Upper lobe of right lung (tissue), 1 donor: ENCODE data around the gene RALGPS2. TPM values are rescaled to one million over a fixed set of nuclear protein-coding genes. Genes with fewer than 3 reads are reported as not detected.

Experiments used
- ATAC-seq: fragments of 200-7000 bp; cut with Tn5 transposase; one replicate; pipeline ENCODE4 v1.9.1; 2020; ENCODE audit warnings: mild to moderate bottlenecking, moderate library complexity
- DNase-seq: peaks from one replicate; pipeline ENCODE4 v3.0.0-alpha.2; 2020
- H3K27ac ChIP-seq: fragments of 200-600 bp; one replicate; pipeline ENCODE4 v1.8.0; 2022
- H3K27me3 ChIP-seq: fragments of 200-600 bp; one replicate; pipeline ENCODE4 v1.8.0; 2022; ENCODE audit warnings: mild to moderate bottlenecking
- H3K36me3 ChIP-seq: fragments of 200-600 bp; one replicate; pipeline ENCODE4 v1.8.0; 2022
- H3K4me1 ChIP-seq: fragments of 200-600 bp; one replicate; pipeline ENCODE4 v1.8.0; 2022
- H3K4me3 ChIP-seq: fragments of 200-600 bp; one replicate; pipeline ENCODE4 v1.8.0; 2022; ENCODE audit warnings: mild to moderate bottlenecking
- H3K9me3 ChIP-seq: fragments of 200-600 bp; one replicate; pipeline ENCODE4 v1.8.0; 2022
- intact Hi-C: fragments of 100-400 bp; cut with DNase I; formaldehyde crosslinking; loops from one replicate; pipeline ENCODE4 v1.11.0; 2022
- long read RNA-seq: library from polyadenylated mRNA; unstranded; transcript quantifications from one replicate; pipeline ENCODE4 v2.0.0, GENCODE V29; 2021
- total RNA-seq: library from RNA; stranded (reverse); fragmentation: NEBNext Ultra II Directional; extraction: Animal tissue kit (Norgen Biotek cat#: 25700); gene quantifications from one replicate; pipeline ENCODE4 v1.2.1, GENCODE V29; 2021
- TF ChIP-seq, protein P1 (sequence below): fragments of 200-600 bp; IDR thresholded peaks from one replicate; pipeline ENCODE4 v1.8.0; 2022; ENCODE audit warnings: antibody characterized with exemption
- donor health status: DM: no; HTN: yes; CAD: no; lungs with severe emphysema.

Gene RALGPS2, protein sequence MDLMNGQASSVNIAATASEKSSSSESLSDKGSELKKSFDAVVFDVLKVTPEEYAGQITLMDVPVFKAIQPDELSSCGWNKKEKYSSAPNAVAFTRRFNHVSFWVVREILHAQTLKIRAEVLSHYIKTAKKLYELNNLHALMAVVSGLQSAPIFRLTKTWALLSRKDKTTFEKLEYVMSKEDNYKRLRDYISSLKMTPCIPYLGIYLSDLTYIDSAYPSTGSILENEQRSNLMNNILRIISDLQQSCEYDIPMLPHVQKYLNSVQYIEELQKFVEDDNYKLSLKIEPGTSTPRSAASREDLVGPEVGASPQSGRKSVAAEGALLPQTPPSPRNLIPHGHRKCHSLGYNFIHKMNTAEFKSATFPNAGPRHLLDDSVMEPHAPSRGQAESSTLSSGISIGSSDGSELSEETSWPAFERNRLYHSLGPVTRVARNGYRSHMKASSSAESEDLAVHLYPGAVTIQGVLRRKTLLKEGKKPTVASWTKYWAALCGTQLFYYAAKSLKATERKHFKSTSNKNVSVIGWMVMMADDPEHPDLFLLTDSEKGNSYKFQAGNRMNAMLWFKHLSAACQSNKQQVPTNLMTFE
- 5.3 TPM for total RNA-seq
- long read RNA-seq, full-length matches to known transcripts: 2 of 5 reads
- long read RNA-seq, partial matches to known transcripts: 0 of 5 reads
- long read RNA-seq, other reads (novel, unspliced or antisense): 3 of 5 reads

DNA sequence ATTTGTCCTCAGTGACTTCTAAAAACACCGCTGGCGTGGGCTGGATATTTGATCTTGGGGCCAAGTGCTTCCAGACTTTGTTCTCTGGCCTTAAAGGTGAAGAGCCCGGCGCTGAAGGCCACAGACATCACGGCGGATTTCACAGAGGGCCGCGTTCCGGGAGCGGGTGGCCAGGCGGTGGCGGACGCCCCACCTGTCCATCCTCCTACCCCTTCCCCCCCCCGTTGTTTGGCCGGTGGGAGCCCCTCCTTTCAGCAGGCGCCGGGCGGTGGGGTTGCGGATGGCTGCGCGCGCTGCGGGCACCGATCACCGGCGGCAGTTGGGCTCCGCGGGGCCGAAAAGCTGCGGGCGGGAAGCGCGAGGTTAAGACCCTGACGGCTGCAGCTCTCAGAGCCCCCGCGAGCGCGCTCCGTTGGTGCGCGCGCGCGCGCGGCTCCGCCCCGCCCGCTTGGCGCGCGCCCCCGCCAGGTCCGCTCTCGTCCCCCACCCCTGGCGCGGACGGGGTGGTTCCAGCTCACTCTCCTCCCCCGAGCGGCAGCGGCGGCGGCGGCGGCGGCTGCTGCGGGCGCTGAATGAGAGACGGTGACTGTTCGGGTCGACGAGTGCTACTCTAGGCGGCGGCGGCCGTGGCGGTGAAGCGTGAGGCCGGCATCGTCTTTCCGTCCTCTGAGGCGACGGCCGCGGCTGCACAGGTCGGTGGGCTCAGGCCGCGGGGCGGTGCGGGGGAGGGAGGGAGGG, at the start of gene RALGPS2:
RALGPS2 (plus strand) TSS at position 517 of the 738 bp plus-strand sequence. CDS start 51,521 bp downstream, outside the sequence.
- ATAC-seq (peak; percentile 94), DNase-seq (peak; percentile 82)
- intact Hi-C loops: no loop called here
- H3K9me3 ChIP-seq: no peaks in the 10 kb centered on the region
- no peaks in the 10 kb centered on the region for H3K27me3 ChIP-seq
- H3K4me3 ChIP-seq: peak within 1 kb of the TSS; percentile 79
- H3K4me1 ChIP-seq: no peaks in the 10 kb centered on the region
- H3K27ac ChIP-seq: peak within 1 kb of the TSS; percentile 67
- TF ChIP-seq, protein P1, sequence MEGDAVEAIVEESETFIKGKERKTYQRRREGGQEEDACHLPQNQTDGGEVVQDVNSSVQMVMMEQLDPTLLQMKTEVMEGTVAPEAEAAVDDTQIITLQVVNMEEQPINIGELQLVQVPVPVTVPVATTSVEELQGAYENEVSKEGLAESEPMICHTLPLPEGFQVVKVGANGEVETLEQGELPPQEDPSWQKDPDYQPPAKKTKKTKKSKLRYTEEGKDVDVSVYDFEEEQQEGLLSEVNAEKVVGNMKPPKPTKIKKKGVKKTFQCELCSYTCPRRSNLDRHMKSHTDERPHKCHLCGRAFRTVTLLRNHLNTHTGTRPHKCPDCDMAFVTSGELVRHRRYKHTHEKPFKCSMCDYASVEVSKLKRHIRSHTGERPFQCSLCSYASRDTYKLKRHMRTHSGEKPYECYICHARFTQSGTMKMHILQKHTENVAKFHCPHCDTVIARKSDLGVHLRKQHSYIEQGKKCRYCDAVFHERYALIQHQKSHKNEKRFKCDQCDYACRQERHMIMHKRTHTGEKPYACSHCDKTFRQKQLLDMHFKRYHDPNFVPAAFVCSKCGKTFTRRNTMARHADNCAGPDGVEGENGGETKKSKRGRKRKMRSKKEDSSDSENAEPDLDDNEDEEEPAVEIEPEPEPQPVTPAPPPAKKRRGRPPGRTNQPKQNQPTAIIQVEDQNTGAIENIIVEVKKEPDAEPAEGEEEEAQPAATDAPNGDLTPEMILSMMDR: no peak
- no peaks in the 10 kb centered on the region for H3K36me3 ChIP-seq

DNA sequence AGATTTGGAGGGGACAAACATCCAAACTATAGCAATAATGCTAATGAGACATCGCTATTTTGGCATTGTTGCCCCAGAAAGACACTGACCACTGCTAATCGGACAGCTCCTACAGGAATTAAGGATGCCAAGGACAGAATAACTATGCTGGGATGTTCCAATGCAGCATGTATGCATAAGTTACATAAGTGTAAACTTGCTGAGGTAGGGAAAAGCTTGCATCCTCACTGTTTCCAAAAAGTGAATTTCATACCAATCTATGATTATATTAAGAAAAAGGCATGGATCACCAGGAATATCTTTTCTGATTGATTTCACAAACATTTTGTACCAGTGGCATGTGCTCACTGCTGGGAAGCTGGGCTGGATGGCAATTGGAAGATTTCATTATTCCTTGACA, 45.8 kb upstream of the RALGPS2 start:
- no peaks in the 10 kb centered on the region for H3K4me1 ChIP-seq
- DNase-seq (no peak), ATAC-seq (no peak)
- H3K4me3 ChIP-seq: no peak overlapping the region
- intact Hi-C loops: no loop called here
- no peak overlapping the region for H3K27ac ChIP-seq
- H3K9me3 ChIP-seq: no peaks in the 10 kb centered on the region
- H3K36me3 ChIP-seq: no peaks in the 10 kb centered on the region
- no peaks in the 10 kb centered on the region for H3K27me3 ChIP-seq
- TF ChIP-seq, protein P1: no peak

DNA sequence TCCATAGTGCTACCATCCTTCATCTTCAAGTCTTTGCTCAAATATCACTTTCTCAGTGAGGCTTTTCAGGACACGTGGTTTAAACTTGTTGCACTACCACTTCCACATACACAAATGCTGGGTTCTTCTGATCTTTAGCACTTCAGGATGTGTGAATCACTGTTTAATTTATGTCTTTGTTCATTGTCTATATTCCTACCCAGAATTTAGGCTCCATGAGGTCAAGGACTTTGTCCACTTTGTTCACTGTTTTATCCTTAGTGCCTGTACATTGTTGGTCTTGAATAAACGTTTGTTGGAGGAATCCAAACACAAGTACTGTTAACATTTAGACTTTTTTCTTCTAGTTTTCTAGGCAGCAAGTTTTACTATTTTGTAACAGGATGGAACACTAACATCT, 42.6 kb upstream of the RALGPS2 start:
- TF ChIP-seq, protein P1: no peak
- ATAC-seq: no peak
- intact Hi-C loops: no loop called here
- H3K4me1 ChIP-seq: no peaks in the 10 kb centered on the region
- no peak overlapping the region for H3K4me3 ChIP-seq
- H3K9me3 ChIP-seq: no peaks in the 10 kb centered on the region
- H3K27me3 ChIP-seq: no peaks in the 10 kb centered on the region
- H3K27ac ChIP-seq: no peak overlapping the region
- no peak for DNase-seq
- no peaks in the 10 kb centered on the region for H3K36me3 ChIP-seq

DNA sequence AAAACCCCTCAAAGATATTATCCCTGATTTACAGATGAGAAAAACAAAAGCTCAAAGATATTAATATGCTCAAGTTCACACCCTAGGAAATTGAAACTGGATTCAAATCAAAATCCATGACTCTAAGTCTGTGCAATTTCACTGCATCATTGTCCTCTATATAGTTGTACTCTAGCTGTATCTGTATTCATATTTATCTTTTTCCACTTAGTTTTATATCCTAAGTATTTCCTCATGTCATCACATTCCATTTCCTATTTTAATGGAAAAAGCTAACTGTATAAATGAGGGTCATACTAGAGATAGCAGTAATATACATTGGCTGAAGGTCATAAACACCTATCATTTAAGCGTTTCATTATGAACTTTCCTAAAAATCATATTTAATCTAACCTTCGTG, 42.2 kb upstream of the RALGPS2 start:
- ATAC-seq: no peak
- Histone ChIP-seq H3K36me3 (no peaks in the 10 kb centered on the region), H3K9me3 (no peaks in the 10 kb centered on the region), H3K27ac (no peak overlapping the region), H3K4me3 (no peak overlapping the region), H3K27me3 (no peaks in the 10 kb centered on the region), H3K4me1 (no peaks in the 10 kb centered on the region)
- TF ChIP-seq, protein P1: no peak
- intact Hi-C loops: no loop called here
- no peak for DNase-seq

DNA sequence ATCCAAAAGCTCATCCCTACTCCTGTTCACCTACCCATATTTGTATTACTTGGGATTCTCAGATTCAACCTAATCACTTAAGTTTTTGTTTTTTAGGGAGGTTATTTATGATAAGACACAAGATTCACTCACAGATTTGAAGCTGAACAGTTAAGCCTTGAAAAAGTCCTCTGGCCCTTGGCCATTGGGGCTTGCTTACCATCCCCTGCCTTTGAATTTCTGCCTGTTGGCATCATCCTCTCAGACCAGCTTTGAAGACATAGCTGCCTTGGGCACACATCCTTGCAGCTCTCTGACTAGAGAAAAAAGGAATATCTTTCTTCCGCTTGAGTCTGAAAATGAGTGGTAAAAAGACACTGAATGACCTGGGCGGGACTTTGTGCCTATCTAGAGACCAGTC, 41.8 kb upstream of the RALGPS2 start:
- no peaks in the 10 kb centered on the region for H3K4me1 ChIP-seq
- DNase-seq (no peak), ATAC-seq (no peak)
- no peak overlapping the region for H3K4me3 ChIP-seq
- no peak overlapping the region for H3K27ac ChIP-seq
- intact Hi-C loops: no loop called here
- H3K36me3 ChIP-seq: no peaks in the 10 kb centered on the region
- H3K9me3 ChIP-seq: no peaks in the 10 kb centered on the region
- TF ChIP-seq, protein P1: no peak
- H3K27me3 ChIP-seq: no peaks in the 10 kb centered on the region
